HCT116 (cell line): ENCODE results near the gene MN1. TPM values are rescaled to one million over a fixed set of nuclear protein-coding genes. Genes with fewer than 3 reads are reported as not detected.

Source experiments
- ATAC-seq: fragments of 200-7000 bp; cut with Tn5 transposase; 2 replicates; pipeline ENCODE4 v1.9.1; 2020; ENCODE audit warnings: mild to moderate bottlenecking, moderate library complexity
- BruUV-seq: library from RNA; stranded (reverse); fragments of 400-500 nt; replicated peaks from 2 replicates; lab custom pipeline; 2021; lab: Mats Ljungman, UMichigan
- CTCF ChIA-PET: fragments of 300-600 bp; sonication (Branson Sonifier 250); formaldehyde crosslinking; loops from one replicate; lab custom pipeline; 2021; ENCODE audit warnings: antibody characterized with exemption; lab: Charles Lee
- POLR2A ChIA-PET: fragments of 300-600, 350-600 bp; sonication (Branson Sonifier 250); formaldehyde crosslinking; loops from one replicate; lab custom pipeline; 2021; ENCODE audit warnings: antibody characterized with exemption; lab: Charles Lee
- RAD21 ChIA-PET, 2 experiments: fragments of 300-600 bp; sonication (Branson Sonifier 250); formaldehyde crosslinking; loops; one replicate each; lab custom pipeline; 2023; ENCODE audit warnings: low total read pairs in 2 of 2; ENCODE audit not compliant: uncharacterized antibody in 2 of 2, unreplicated experiment in 2 of 2, low non-redundant PET in 1 of 2; lab: Charles Lee
- DNase-seq: peaks from one replicate; pipeline ENCODE4 v3.0.0-alpha.2; 2010; ENCODE audit warnings: low read depth, low spot score
- H2AFZ ChIP-seq: fragments of 200-600 bp; shearing (Covaris generic), sonication (generic); 2 replicates; pipeline ENCODE4 v1.6.1; 2017; ENCODE audit warnings: low read depth, mixed run types, mixed read lengths, antibody characterized with exemption, low read length; ENCODE audit not compliant: poor library complexity, severe bottlenecking
- H3K27ac ChIP-seq: 2 replicates; pipeline ENCODE4 v1.5.1; 2012; ENCODE audit warnings: low read depth, low read length
- H3K27me3 ChIP-seq: fragments of 200-600 bp; sonication (generic); 2 replicates; pipeline ENCODE4 v1.6.1; 2016; ENCODE audit warnings: mixed run types, low read length, mixed read lengths; ENCODE audit not compliant: insufficient read depth
- H3K36me3 ChIP-seq, 2 experiments: fragments of 200-500 bp in 1 of 2; fragments of 200-600 bp in 1 of 2; sonication (Bioruptor generic) in 1 of 2; sonication (generic) in 1 of 2; 2 replicates each; pipeline versions ENCODE4 v1.5.1 to v1.6.1; 2014 to 2016; ENCODE audit warnings: low read length in 2 of 2, inconsistent platforms in 1 of 2, mixed read lengths in 1 of 2, mixed run types in 1 of 2; ENCODE audit not compliant: insufficient read depth in 2 of 2, control insufficient read depth in 1 of 2
- H3K4me1 ChIP-seq, 2 experiments: fragments of 200-600 bp in 1 of 2; sonication (generic) in 1 of 2; 2 replicates each; pipeline versions ENCODE4 v1.5.1 to v1.6.1; 2012 to 2017; ENCODE audit warnings: low read length in 2 of 2, inconsistent platforms in 1 of 2, mild to moderate bottlenecking in 1 of 2, mixed read lengths in 1 of 2, mixed run types in 1 of 2, moderate library complexity in 1 of 2; ENCODE audit not compliant: insufficient read depth in 2 of 2, control insufficient read depth in 1 of 2
- H3K4me2 ChIP-seq: fragments of 200-600 bp; sonication (generic); 2 replicates; pipeline ENCODE4 v1.6.1; 2017; ENCODE audit warnings: mixed run types, low read length, mixed read lengths
- H3K4me3 ChIP-seq, 2 experiments: fragments of 200-600 bp in 1 of 2; sonication (generic) in 1 of 2; replicated peaks in 1 of 2; 2 replicates each; pipeline ENCODE4 v1.5.1; 2011 to 2016; ENCODE audit warnings: low read length in 2 of 2, control low read depth in 1 of 2, low read depth in 1 of 2, mild to moderate bottlenecking in 1 of 2, mixed read lengths in 1 of 2, mixed run types in 1 of 2
- H3K79me2 ChIP-seq: fragments of 200-600 bp; sonication (generic); 2 replicates; pipeline ENCODE4 v1.6.1; 2017; ENCODE audit warnings: mild to moderate bottlenecking, mixed run types, low read length, moderate library complexity, mixed read lengths; ENCODE audit not compliant: insufficient read depth
- H3K9ac ChIP-seq: fragments of 200-600 bp; sonication (generic); 2 replicates; pipeline ENCODE4 v1.6.1; 2016; ENCODE audit warnings: low read length, mixed read lengths
- H3K9me2 ChIP-seq: fragments of 200-600 bp; sonication (generic), shearing (Covaris generic); 2 replicates; pipeline ENCODE4 v1.6.1; 2017; ENCODE audit warnings: mixed run types, mild to moderate bottlenecking, moderate library complexity; ENCODE audit not compliant: insufficient read depth
- H3K9me3 ChIP-seq, 2 experiments: fragments of 200-500 bp in 1 of 2; fragments of 200-600 bp in 1 of 2; sonication (Bioruptor generic) in 1 of 2; sonication (generic) in 1 of 2; 2 replicates each; pipeline ENCODE4 v1.6.1; 2014 to 2017; ENCODE audit warnings: low read length in 2 of 2, mixed read lengths in 2 of 2, inconsistent platforms in 1 of 2, low read depth in 1 of 2, mild to moderate bottlenecking in 1 of 2, mixed run types in 1 of 2, moderate library complexity in 1 of 2; ENCODE audit not compliant: control insufficient read depth in 1 of 2, insufficient read depth in 1 of 2
- H4K20me1 ChIP-seq: fragments of 200-600 bp; sonication (generic), shearing (Covaris generic); 2 replicates; pipeline ENCODE4 v1.6.1; 2017; ENCODE audit warnings: mixed run types, mild to moderate bottlenecking, moderate library complexity; ENCODE audit not compliant: insufficient read depth
- ATF3 ChIP-seq: IDR thresholded peaks from 2 replicates; pipeline ENCODE4 v1.6.1; 2012
- CBX3 ChIP-seq: IDR thresholded peaks from 2 replicates; pipeline ENCODE4 v1.6.1; 2012; ENCODE audit warnings: low read depth
- CEBPB ChIP-seq: IDR thresholded peaks from 2 replicates; pipeline ENCODE4 v1.6.1; 2012; ENCODE audit warnings: low read depth
- EGR1 ChIP-seq: IDR thresholded peaks from 2 replicates; pipeline ENCODE4 v1.6.1; 2012; ENCODE audit warnings: low read depth
- ELF1 ChIP-seq: IDR thresholded peaks from 2 replicates; pipeline ENCODE4 v1.6.1; 2012; ENCODE audit warnings: low read depth, borderline replicate concordance
- EZH2 ChIP-seq: fragments of 200-600 bp; sonication (generic); IDR thresholded peaks from 2 replicates; pipeline ENCODE4 v1.6.1; 2017; ENCODE audit warnings: antibody characterized with exemption, mixed run types
- EZH2phosphoT487 ChIP-seq: fragments of 200-600 bp; IDR thresholded peaks from 2 replicates; pipeline ENCODE4 v1.6.1; 2018; ENCODE audit warnings: antibody characterized with exemption, borderline replicate concordance
- JUND ChIP-seq: IDR thresholded peaks from 2 replicates; pipeline ENCODE4 v1.6.1; 2012
- POLR2A ChIP-seq: IDR thresholded peaks from 2 replicates; pipeline ENCODE4 v1.7.0; 2011; ENCODE audit warnings: borderline replicate concordance; ENCODE audit not compliant: insufficient read depth, insufficient read length; ENCODE audit errors: extremely low read depth
- RAD21 ChIP-seq: IDR thresholded peaks from 2 replicates; pipeline ENCODE4 v1.6.1; 2012; ENCODE audit warnings: low read depth, mild to moderate bottlenecking
- REST ChIP-seq: IDR thresholded peaks from 2 replicates; pipeline ENCODE4 v1.6.1; 2012; ENCODE audit warnings: low read depth
- SP1 ChIP-seq: IDR thresholded peaks from 2 replicates; pipeline ENCODE4 v1.6.1; 2012; ENCODE audit warnings: low read depth
- SRF ChIP-seq: IDR thresholded peaks from 2 replicates; pipeline ENCODE4 v1.6.1; 2012; ENCODE audit warnings: low read depth
- ZBTB33 ChIP-seq: IDR thresholded peaks from 2 replicates; pipeline ENCODE4 v1.6.1; 2011; ENCODE audit warnings: mild to moderate bottlenecking, low read length, moderate library complexity; ENCODE audit not compliant: insufficient replicate concordance; ENCODE audit errors: extremely low read depth
- ZFX ChIP-seq: fragments of 450-650 bp; IDR thresholded peaks from 2 replicates; pipeline ENCODE4 v1.6.1; 2017
- intact Hi-C: fragments of 100-400 bp; cut with micrococcal nuclease; formaldehyde crosslinking; loops from 2 replicates; pipeline ENCODE4 v1.10.0; 2022
- total RNA-seq: library from RNA; stranded (reverse); gene quantifications from one replicate; pipeline ENCODE4 v1.2.1, GENCODE V29; 2021; ENCODE audit not compliant: unreplicated experiment

Gene MN1
- total RNA-seq, 1 experiment from 2014 or later, result 2.9 TPM

- Histone ChIP-seq H3K36me3 (no peaks in the 10 kb centered on the region), H2AFZ (no peak overlapping the region), H3K4me2 (no peak overlapping the region), H3K9me2 (no peaks in the 10 kb centered on the region), H3K4me3 (no peak overlapping the region), H3K9me3 (no peaks in the 10 kb centered on the region), H3K27me3 (no peaks in the 10 kb centered on the region), H3K79me2 (no peaks in the 10 kb centered on the region), H3K27ac (no peak overlapping the region), H3K4me1 (no peaks in the 10 kb centered on the region), H3K9ac (no peak overlapping the region), H4K20me1 (no peaks in the 10 kb centered on the region)
- ChIA-PET POLR2A (no interaction called here), CTCF (no interaction called here), RAD21 (no interaction called here)
- ATAC-seq, result no peak
- DNase-seq, result no peak
- intact Hi-C loops, result no loop called here
- no TSS peak for BruUV-seq
- no peak for TF ChIP-seq JUND
- no peak for TF ChIP-seq RAD21
- TF ChIP-seq EZH2phosphoT487, result no peak
- TF ChIP-seq EGR1, result no peak
- no peak for TF ChIP-seq SP1
- TF ChIP-seq ZFX, result no peak
- no peak for TF ChIP-seq ATF3
- no peak for TF ChIP-seq ZBTB33
- no peak for TF ChIP-seq CEBPB
- TF ChIP-seq REST, result no peak
- no peak for TF ChIP-seq SRF
- no peak for TF ChIP-seq ELF1
- no peak for TF ChIP-seq EZH2
- TF ChIP-seq CBX3, result no peak
- no peak for TF ChIP-seq POLR2A
Measured at GRCh38 chr22:27835446-27835845, 33.9 kb upstream of the MN1 start.
